Kidney (tissue), 14 donors: ENCODE data around the gene RHEBL1. TPM values are rescaled to one million over a fixed set of nuclear protein-coding genes. Genes with fewer than 3 reads are reported as not detected.

ENCODE experiments used
- DNase-seq, 5 donors: peaks; one replicate each; pipeline ENCODE4 v3.0.0-alpha.2; 2013 to 2020
- FAIRE-seq: peaks from 2 replicates; lab custom pipeline; 2012; peaks lifted over from hg19 to GRCh38; lab: Jason Lieb, UNC
- H3K27ac ChIP-seq, 2 donors: one replicate each; pipeline ENCODE4 v1.7.0; 2013; ENCODE audit warnings: low read depth in 2 of 2, low read length in 2 of 2, inconsistent platforms in 1 of 2
- H3K27me3 ChIP-seq: one replicate; pipeline ENCODE4 v1.7.1; 2013; ENCODE audit warnings: low read length, inconsistent platforms; ENCODE audit not compliant: control insufficient read depth, insufficient read depth
- H3K36me3 ChIP-seq, 3 donors: one replicate each; pipeline versions ENCODE4 v1.7.0 to v1.7.1; 2013; ENCODE audit warnings: low read length in 3 of 3, control low read depth in 1 of 3, inconsistent platforms in 1 of 3; ENCODE audit not compliant: insufficient read depth in 3 of 3, control insufficient read depth in 2 of 3
- H3K4me1 ChIP-seq, 3 donors: one replicate each; pipeline versions ENCODE4 v1.7.0 to v1.7.1; 2013; ENCODE audit warnings: low read length in 3 of 3, inconsistent platforms in 1 of 3, low read depth in 1 of 3; ENCODE audit not compliant: control insufficient read depth in 2 of 3, insufficient read depth in 2 of 3
- H3K4me3 ChIP-seq, 3 donors: one replicate each; pipeline versions ENCODE4 v1.7.0 to v1.8.1; 2013; ENCODE audit warnings: low read length in 3 of 3, control low read depth in 1 of 3, inconsistent platforms in 1 of 3
- H3K9ac ChIP-seq, 3 donors: one replicate each; pipeline versions ENCODE4 v1.7.0 to v1.7.1; 2013; ENCODE audit warnings: low read length in 3 of 3, control low read depth in 1 of 3, inconsistent platforms in 1 of 3
- H3K9me3 ChIP-seq, 3 donors: one replicate each; pipeline versions ENCODE4 v1.7.0 to v1.7.1; 2013; ENCODE audit warnings: low read length in 3 of 3, control low read depth in 1 of 3, inconsistent platforms in 1 of 3; ENCODE audit not compliant: control insufficient read depth in 2 of 3, insufficient read depth in 1 of 3
- intact Hi-C: fragments of 100-400 bp; cut with DNase I; formaldehyde crosslinking; loops from one replicate; pipeline ENCODE4 v1.11.1; 2022
- polyA plus RNA-seq: library from polyadenylated mRNA; stranded (reverse); fragments of 350-450 nt; fragmentation: Illumina TruSeq; extraction: RNeasy Lipid Tissue Mini Kit (QIAGEN cat#74804); gene quantifications from one replicate; pipeline ENCODE4 v1.2.3, GENCODE V29; 2014; ENCODE audit warnings: low read depth, low replicate concordance; ENCODE audit not compliant: insufficient read depth
- total RNA-seq: library from RNA; stranded (reverse); fragmentation: NEBNext Ultra II Directional; extraction: Animal tissue kit (Norgen Biotek cat#: 25700); gene quantifications from one replicate; pipeline ENCODE4 v1.2.1, GENCODE V29; 2021
- TF ChIP-seq, protein P1 (sequence below): IDR thresholded peaks from 3 replicates; pipeline ENCODE4 v1.5.1; 2012; ENCODE audit warnings: mild to moderate bottlenecking, moderate library complexity, borderline replicate concordance; ENCODE audit not compliant: insufficient read depth; ENCODE audit errors: extremely low read depth
- donor health status: control.
- donor health status: control.
- donor health status: control.
- donor health status: control.
- donor health status: control.
- donor health status: DM: yes; HTN: yes; CAD: no.
- donor health status: Normal renal cell carcinoma (clear cell type).

The RHEBL1 gene
- total and polyA plus RNA-seq, 2 donors from 2014 or later: 0.52 to 0.69 TPM

DNA sequence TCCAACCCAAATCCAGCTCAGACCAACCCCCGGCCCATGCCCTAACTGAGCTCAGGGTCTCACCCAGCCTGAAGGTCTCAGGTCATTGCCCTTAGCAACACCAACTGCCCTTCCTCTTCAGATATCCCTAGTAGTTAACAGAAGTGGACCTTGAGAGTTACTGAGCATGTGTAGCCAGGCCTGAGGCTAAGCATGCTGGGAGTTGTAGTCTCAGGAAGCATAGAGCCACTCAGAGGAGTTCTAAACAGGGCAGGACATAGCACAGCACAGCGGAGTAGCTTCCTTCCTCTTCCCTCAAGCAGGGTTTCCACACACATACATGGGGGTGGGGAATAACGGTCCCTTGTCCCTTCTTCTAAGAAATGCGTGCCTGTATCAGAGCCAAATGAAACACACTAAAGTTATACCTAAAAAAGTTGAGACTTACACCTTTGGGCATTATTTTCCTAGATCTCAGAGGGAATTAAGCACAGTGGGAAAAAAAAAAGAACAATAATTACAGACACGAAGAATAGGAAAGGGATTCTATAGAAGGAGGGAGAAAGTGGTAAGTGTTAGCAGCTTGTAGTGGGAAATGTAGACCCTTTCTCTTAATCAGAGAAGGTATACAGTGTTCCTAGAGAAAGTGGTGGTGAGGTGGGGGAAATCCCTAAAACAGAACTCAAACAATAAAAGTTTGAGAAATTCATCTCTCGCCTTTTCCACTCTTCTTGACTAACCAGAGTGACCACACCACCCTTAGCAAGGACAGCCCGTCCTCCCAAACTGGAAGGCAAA lies 13.6 kb downstream of the RHEBL1 start:
- TF ChIP-seq, protein P1, sequence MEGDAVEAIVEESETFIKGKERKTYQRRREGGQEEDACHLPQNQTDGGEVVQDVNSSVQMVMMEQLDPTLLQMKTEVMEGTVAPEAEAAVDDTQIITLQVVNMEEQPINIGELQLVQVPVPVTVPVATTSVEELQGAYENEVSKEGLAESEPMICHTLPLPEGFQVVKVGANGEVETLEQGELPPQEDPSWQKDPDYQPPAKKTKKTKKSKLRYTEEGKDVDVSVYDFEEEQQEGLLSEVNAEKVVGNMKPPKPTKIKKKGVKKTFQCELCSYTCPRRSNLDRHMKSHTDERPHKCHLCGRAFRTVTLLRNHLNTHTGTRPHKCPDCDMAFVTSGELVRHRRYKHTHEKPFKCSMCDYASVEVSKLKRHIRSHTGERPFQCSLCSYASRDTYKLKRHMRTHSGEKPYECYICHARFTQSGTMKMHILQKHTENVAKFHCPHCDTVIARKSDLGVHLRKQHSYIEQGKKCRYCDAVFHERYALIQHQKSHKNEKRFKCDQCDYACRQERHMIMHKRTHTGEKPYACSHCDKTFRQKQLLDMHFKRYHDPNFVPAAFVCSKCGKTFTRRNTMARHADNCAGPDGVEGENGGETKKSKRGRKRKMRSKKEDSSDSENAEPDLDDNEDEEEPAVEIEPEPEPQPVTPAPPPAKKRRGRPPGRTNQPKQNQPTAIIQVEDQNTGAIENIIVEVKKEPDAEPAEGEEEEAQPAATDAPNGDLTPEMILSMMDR: no peak
- Histone ChIP-seq H3K9ac (peak overlapping the region in 1 of 3 donors; percentile 27), H3K36me3 (peaks cover 0 to 26% (median 23%) of the 10 kb centered on the region in 3 donors), H3K4me1 (peaks cover 3 to 37% (median 28%) of the 10 kb centered on the region in 3 donors), H3K4me3 (peak overlapping the region in 1 of 3 donors; percentile 96), H3K27me3 (no peaks in the 10 kb centered on the region), H3K9me3 (no peaks in the 10 kb centered on the region), H3K27ac (no peak overlapping the region)
- DNase-seq (peak in 4 of 5 donors; percentile 43 to 77 (median 49)), FAIRE-seq (no peak)
- intact Hi-C loops: no loop called here

DNA sequence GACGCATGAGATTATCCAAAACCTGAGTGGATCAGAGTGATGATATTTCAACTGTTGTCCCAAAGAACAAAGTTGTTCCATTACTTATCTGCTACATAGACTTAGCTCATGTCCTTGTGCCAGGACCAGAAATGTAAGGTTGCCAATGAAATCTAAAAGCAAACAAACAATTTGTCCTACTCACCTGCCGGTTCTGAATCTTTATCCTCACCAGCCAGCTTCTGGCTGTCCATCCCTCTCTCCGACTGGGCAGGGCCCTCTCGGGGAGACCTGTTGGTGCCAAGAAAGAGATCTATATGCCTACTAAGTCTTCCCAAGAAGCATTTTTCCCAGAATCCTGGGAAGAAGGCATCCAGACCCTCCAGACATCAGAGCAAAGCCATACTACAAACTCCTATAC lies 14.7 kb downstream of the RHEBL1 start:
- TF ChIP-seq, protein P1: no peak
- H3K4me3 ChIP-seq: no peak overlapping the region
- no peak overlapping the region for H3K27ac ChIP-seq
- DNase-seq: no peak
- FAIRE-seq: no peak
- H3K27me3 ChIP-seq: no peaks in the 10 kb centered on the region
- intact Hi-C loops: no loop called here
- peaks cover 0 to 33% (median 30%) of the 10 kb centered on the region in 3 donors for H3K36me3 ChIP-seq
- H3K4me1 ChIP-seq: peaks cover 3 to 36% (median 28%) of the 10 kb centered on the region in 3 donors
- H3K9me3 ChIP-seq: no peaks in the 10 kb centered on the region
- no peak overlapping the region for H3K9ac ChIP-seq

DNA sequence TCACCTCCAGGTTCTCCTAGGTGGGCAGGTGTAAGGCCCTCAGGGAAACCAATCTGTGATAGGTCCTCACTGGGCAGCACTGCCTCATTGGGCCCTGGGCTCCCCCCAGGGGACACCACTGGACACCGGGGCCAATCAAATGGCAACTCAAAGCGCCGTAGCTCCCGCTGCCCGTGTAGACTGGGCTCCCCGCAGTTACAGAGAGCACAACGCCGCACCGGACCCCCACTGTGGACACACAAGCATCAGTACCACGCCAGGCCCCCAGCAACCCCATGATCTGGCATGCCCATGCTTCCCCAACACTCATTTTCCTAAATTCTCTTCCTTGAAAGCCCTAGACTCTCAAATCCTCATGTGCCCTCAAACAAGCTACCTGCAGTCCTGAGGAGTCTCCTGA lies 15.3 kb downstream of the RHEBL1 start:
- Histone ChIP-seq H3K9ac (no peak overlapping the region), H3K27me3 (no peaks in the 10 kb centered on the region), H3K4me1 (peaks cover 3 to 36% (median 28%) of the 10 kb centered on the region in 3 donors), H3K9me3 (no peaks in the 10 kb centered on the region), H3K4me3 (no peak overlapping the region), H3K36me3 (peaks cover 0 to 39% (median 32%) of the 10 kb centered on the region in 3 donors), H3K27ac (no peak overlapping the region)
- intact Hi-C loops: no loop called here
- no peak for FAIRE-seq
- TF ChIP-seq, protein P1: no peak
- DNase-seq: peak in 1 of 5 donors; percentile 73
